IMR-90 (cell line): ENCODE results near the gene IL20. TPM values are rescaled to one million over a fixed set of nuclear protein-coding genes. Genes with fewer than 3 reads are reported as not detected.

Experiments
- ATAC-seq: fragments of 200-7000 bp; cut with Tn5 transposase; 2 replicates; pipeline ENCODE4 v1.9.1; 2020; ENCODE audit warnings: low read depth, mild to moderate bottlenecking, moderate library complexity
- BruUV-seq: library from RNA; stranded (reverse); fragments of 400-500 nt; replicated peaks from 2 replicates; lab custom pipeline; 2021; lab: Mats Ljungman, UMichigan
- CTCF ChIA-PET: fragments of 300-600 bp; formaldehyde crosslinking; extraction: SDS; loops from one replicate; lab custom pipeline; 2021; ENCODE audit warnings: antibody characterized with exemption; lab: Yijun Ruan, JAX
- POLR2A ChIA-PET: fragments of 300-600 bp; sonication (Branson Sonifier 250); formaldehyde crosslinking; loops from one replicate; lab custom pipeline; 2022; ENCODE audit warnings: antibody characterized with exemption; ENCODE audit not compliant: unreplicated experiment; lab: Charles Lee
- DNase-seq: peaks from one replicate; pipeline ENCODE4 v3.0.0; 2013
- H2AFZ ChIP-seq: replicated peaks from 2 replicates; pipeline ENCODE3; 2013; ENCODE audit warnings: low read length, mild to moderate bottlenecking; ENCODE audit not compliant: poor library complexity
- H2AK5ac ChIP-seq: 2 replicates; pipeline ENCODE4 v1.6.1; 2013; ENCODE audit warnings: low read depth, low read length, inconsistent platforms
- H2AK9ac ChIP-seq: replicated peaks from 2 replicates; pipeline ENCODE3; 2013; ENCODE audit warnings: mild to moderate bottlenecking, low read depth, low read length, moderate library complexity; ENCODE audit not compliant: poor library complexity
- H2BK120ac ChIP-seq: 2 replicates; pipeline ENCODE4 v1.6.1; 2013; ENCODE audit warnings: low read depth, low read length, inconsistent platforms
- H2BK15ac ChIP-seq: 3 replicates; pipeline ENCODE4 v1.6.1; 2013; ENCODE audit warnings: low read depth, low read length, inconsistent platforms
- H2BK20ac ChIP-seq: 2 replicates; pipeline ENCODE4 v1.6.1; 2013; ENCODE audit warnings: low read depth, mild to moderate bottlenecking, inconsistent platforms, low read length, moderate library complexity
- H2BK5ac ChIP-seq: 2 replicates; pipeline ENCODE4 v1.6.1; 2013; ENCODE audit warnings: mild to moderate bottlenecking, low read depth, low read length, inconsistent platforms; ENCODE audit not compliant: poor library complexity, severe bottlenecking
- H3K14ac ChIP-seq: replicated peaks from 2 replicates; pipeline ENCODE4 v1.6.1; 2013; ENCODE audit warnings: low read depth, low read length, inconsistent platforms
- H3K18ac ChIP-seq: 2 replicates; pipeline ENCODE4 v1.6.1; 2013; ENCODE audit warnings: low read depth, low read length, control low read depth
- H3K23ac ChIP-seq: 2 replicates; pipeline ENCODE4 v1.6.1; 2013; ENCODE audit warnings: low read depth, low read length, inconsistent platforms
- H3K27ac ChIP-seq: 2 replicates; pipeline ENCODE4 v1.5.1; 2013; ENCODE audit warnings: mild to moderate bottlenecking, control low read depth, low read length; ENCODE audit not compliant: insufficient read depth
- H3K27me3 ChIP-seq: 2 replicates; pipeline ENCODE4 v1.6.1; 2013; ENCODE audit warnings: low read length; ENCODE audit not compliant: control insufficient read depth, insufficient read depth
- H3K36me3 ChIP-seq: 2 replicates; pipeline ENCODE4 v1.6.1; 2013; ENCODE audit warnings: low read length, mixed read lengths; ENCODE audit not compliant: control insufficient read depth, insufficient read depth
- H3K4ac ChIP-seq: 2 replicates; pipeline ENCODE4 v1.6.1; 2013; ENCODE audit warnings: low read depth, low read length, inconsistent platforms
- H3K4me1 ChIP-seq: 2 replicates; pipeline ENCODE4 v1.6.1; 2013; ENCODE audit warnings: low read length, mixed read lengths; ENCODE audit not compliant: control insufficient read depth, insufficient read depth
- H3K4me2 ChIP-seq: 2 replicates; pipeline ENCODE4 v1.6.1; 2013; ENCODE audit warnings: low read depth, mild to moderate bottlenecking, control low read depth, low read length, moderate library complexity
- H3K4me3 ChIP-seq: 2 replicates; pipeline ENCODE4 v1.5.1; 2013; ENCODE audit warnings: low read depth, mild to moderate bottlenecking, control low read depth, low read length, moderate library complexity; ENCODE audit not compliant: insufficient read depth
- H3K56ac ChIP-seq: 2 replicates; pipeline ENCODE4 v1.6.1; 2013; ENCODE audit warnings: low read length, inconsistent platforms; ENCODE audit not compliant: insufficient read depth; ENCODE audit errors: extremely low read depth
- H3K79me1 ChIP-seq, 2 experiments: 2 replicates each; pipeline ENCODE4 v1.6.1; 2013; ENCODE audit warnings: low read length in 2 of 2, inconsistent platforms in 1 of 2, low read depth in 1 of 2
- H3K9ac ChIP-seq: 2 replicates; pipeline ENCODE4 v1.6.1; 2013; ENCODE audit warnings: low read depth, low read length, control low read depth
- H3K9me1 ChIP-seq: 2 replicates; pipeline ENCODE4 v1.6.1; 2013; ENCODE audit warnings: low read length, inconsistent platforms; ENCODE audit not compliant: insufficient read depth
- H3K9me3 ChIP-seq: 2 replicates; pipeline ENCODE4 v1.6.1; 2013; ENCODE audit warnings: low read length; ENCODE audit not compliant: control insufficient read depth, insufficient read depth
- H4K20me1 ChIP-seq: 2 replicates; pipeline ENCODE4 v1.6.1; 2013; ENCODE audit warnings: low read length, inconsistent platforms; ENCODE audit not compliant: insufficient read depth
- H4K5ac ChIP-seq: 2 replicates; pipeline ENCODE4 v1.6.1; 2013; ENCODE audit warnings: mild to moderate bottlenecking, low read depth, low read length, control low read depth
- H4K8ac ChIP-seq, 2 experiments: 2 replicates each; pipeline ENCODE4 v1.6.1; 2013; ENCODE audit warnings: low read depth in 2 of 2, low read length in 2 of 2, control low read depth in 1 of 2, inconsistent platforms in 1 of 2
- H4K91ac ChIP-seq: 2 replicates; pipeline ENCODE4 v1.6.1; 2013; ENCODE audit warnings: low read depth, low read length, inconsistent platforms; ENCODE audit not compliant: insufficient read depth
- MXI1 ChIP-seq: IDR thresholded peaks from 2 replicates; pipeline ENCODE4 v1.6.1; 2012; ENCODE audit warnings: low read depth, mild to moderate bottlenecking, low read length, moderate library complexity, borderline replicate concordance
- RFX5 ChIP-seq: IDR thresholded peaks from 2 replicates; pipeline ENCODE4 v1.8.0; 2012; ENCODE audit warnings: low read depth, mild to moderate bottlenecking, low read length, moderate library complexity
- WGBS, 2 experiments: methylation state at CpG; one replicate each; pipeline versions ENCODE4 v1.1.5 to v1.1.7; 2013; ENCODE audit warnings: missing lambda C conversion rate in 2 of 2; ENCODE audit not compliant: insufficient read length in 1 of 2; ENCODE audit errors: extremely low coverage in 2 of 2; 5-methylcytosine and 5-hydroxymethylcytosine counted together
- dilution Hi-C: fragments of 300-500 bp; cut with HindIII; formaldehyde crosslinking; loops from one replicate; pipeline ENCODE4 v1.14.3; 2018; ENCODE audit warnings: low sequenced_read_pairs; ENCODE audit not compliant: unreplicated experiment
- in situ Hi-C: fragments of 300-500 bp; cut with MboI; formaldehyde crosslinking; loops from 3 replicates; pipeline ENCODE4 v1.14.3; 2019; ENCODE audit warnings: low sequenced_read_pairs, inconsistent platforms, mixed read lengths
- intact Hi-C: fragments of 100-400 bp; cut with micrococcal nuclease; formaldehyde crosslinking; loops from 2 replicates; pipeline ENCODE4 v1.10.0; 2022
- polyA plus RNA-seq, 3 experiments: library from polyadenylated mRNA; depleted of rRNA; stranded (reverse); fragments of >200 nt; gene quantifications; 2 replicates each; pipeline ENCODE4 v1.2.3, GENCODE V29; 2012; ENCODE audit warnings: low replicate concordance in 1 of 3
- total RNA-seq: library from RNA; depleted of rRNA; stranded (reverse); fragments of >200 nt; gene quantifications from 2 replicates; pipeline ENCODE4 v1.2.3, GENCODE V29; 2012; rRNA removed
- TF ChIP-seq, protein P1 (sequence below): conservative IDR thresholded peaks from 2 replicates; pipeline ENCODE4 v1.5.1; 2012; ENCODE audit warnings: mild to moderate bottlenecking, low read depth, low read length, improper control_type of control experiment

The IL20 gene
- total and polyA plus RNA-seq, 2 of the 4 experiments (the other 2 are of a cell fraction): not detected

GRCh38 chr1:206918076-206918475, 52.7 kb downstream of the IL20 start:
- no peaks in the 10 kb centered on the region for H3K9me1 ChIP-seq
- H3K18ac ChIP-seq: no peak overlapping the region
- no peaks in the 10 kb centered on the region for H3K36me3 ChIP-seq
- H3K79me1 ChIP-seq: no peaks in the 10 kb centered on the region
- H3K4me1 ChIP-seq: no peaks in the 10 kb centered on the region
- H2BK15ac ChIP-seq: no peak overlapping the region
- ChIA-PET POLR2A (no interaction called here), CTCF (interaction anchor here (1.0 kb wide), 1 partner anchor 15 kb away, joined by 3 read pairs; no protein-coding TSS in a partner anchor)
- in situ Hi-C loops (loop anchor here (10.0 kb wide), 2 partner anchors 303 to 433 kb away; partner anchors contain the start of gene EIF2D), intact Hi-C loops (loop anchor here (10.0 kb wide), 2 partner anchors 157 to 487 kb away; no protein-coding TSS in a partner anchor), dilution Hi-C loops (no loop called here)
- H3K9me3 ChIP-seq: no peaks in the 10 kb centered on the region
- H3K14ac ChIP-seq: no peak overlapping the region
- no peak overlapping the region for H3K23ac ChIP-seq
- no peak overlapping the region for H4K91ac ChIP-seq
- WGBS, 2 experiments: 67% methylated on average over 1 of the region's 3 CpGs; no CpG with 5 or more reads in 1 of the 2 experiments
- H2AK9ac ChIP-seq: no peak overlapping the region
- H2BK20ac ChIP-seq: no peak overlapping the region
- no peak overlapping the region for H4K5ac ChIP-seq
- no peak overlapping the region for H2BK5ac ChIP-seq
- no peak overlapping the region for H3K27ac ChIP-seq
- no peaks in the 10 kb centered on the region for H4K20me1 ChIP-seq
- no peak overlapping the region for H2AFZ ChIP-seq
- no peak overlapping the region for H3K4me3 ChIP-seq
- peaks cover 41% of the 10 kb centered on the region for H3K27me3 ChIP-seq
- DNase-seq (no peak), ATAC-seq (no peak)
- BruUV-seq: no TSS peak
- TF ChIP-seq, protein P1, sequence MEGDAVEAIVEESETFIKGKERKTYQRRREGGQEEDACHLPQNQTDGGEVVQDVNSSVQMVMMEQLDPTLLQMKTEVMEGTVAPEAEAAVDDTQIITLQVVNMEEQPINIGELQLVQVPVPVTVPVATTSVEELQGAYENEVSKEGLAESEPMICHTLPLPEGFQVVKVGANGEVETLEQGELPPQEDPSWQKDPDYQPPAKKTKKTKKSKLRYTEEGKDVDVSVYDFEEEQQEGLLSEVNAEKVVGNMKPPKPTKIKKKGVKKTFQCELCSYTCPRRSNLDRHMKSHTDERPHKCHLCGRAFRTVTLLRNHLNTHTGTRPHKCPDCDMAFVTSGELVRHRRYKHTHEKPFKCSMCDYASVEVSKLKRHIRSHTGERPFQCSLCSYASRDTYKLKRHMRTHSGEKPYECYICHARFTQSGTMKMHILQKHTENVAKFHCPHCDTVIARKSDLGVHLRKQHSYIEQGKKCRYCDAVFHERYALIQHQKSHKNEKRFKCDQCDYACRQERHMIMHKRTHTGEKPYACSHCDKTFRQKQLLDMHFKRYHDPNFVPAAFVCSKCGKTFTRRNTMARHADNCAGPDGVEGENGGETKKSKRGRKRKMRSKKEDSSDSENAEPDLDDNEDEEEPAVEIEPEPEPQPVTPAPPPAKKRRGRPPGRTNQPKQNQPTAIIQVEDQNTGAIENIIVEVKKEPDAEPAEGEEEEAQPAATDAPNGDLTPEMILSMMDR: no peak
- TF ChIP-seq RFX5 (no peak), MXI1 (no peak)
- H3K4me2 ChIP-seq: no peak overlapping the region
- H2AK5ac ChIP-seq: no peak overlapping the region
- H3K9ac ChIP-seq: no peak overlapping the region
- no peak overlapping the region for H4K8ac ChIP-seq
- no peak overlapping the region for H3K56ac ChIP-seq
- H3K4ac ChIP-seq: no peak overlapping the region
- H2BK120ac ChIP-seq: no peak overlapping the region

Other genes starting within 250 kb of the IL20 start
- 21.1 and 22.0 TPM in 2 replicates for gene DYRK3, start 230.1 kb upstream of the IL20 start, total RNA-seq
- gene DYRK3, start 230.1 kb upstream of the IL20 start, polyA plus RNA-seq (2012; rRNA removed): 4.6 and 5.5 TPM in 2 replicates
- 50.8 and 56.5 TPM in 2 replicates for gene MAPKAPK2, start 180.7 kb upstream of the IL20 start, total RNA-seq
- gene MAPKAPK2, start 180.7 kb upstream of the IL20 start, polyA plus RNA-seq (2012; rRNA removed): 60.7 and 66.4 TPM in 2 replicates
- gene IL19, start 94.8 kb upstream of the IL20 start, total RNA-seq: not detected in 2 replicates
- gene IL19, start 94.8 kb upstream of the IL20 start, polyA plus RNA-seq (2012; rRNA removed): not detected in 2 replicates
- gene IL10, start 93.1 kb upstream of the IL20 start, total RNA-seq: not detected in 2 replicates
- not detected in 2 replicates for gene IL10, start 93.1 kb upstream of the IL20 start, polyA plus RNA-seq (2012; rRNA removed)
- under 0.01 and 0.18 TPM in 2 replicates for gene IL24, start 31.8 kb downstream of the IL20 start, total RNA-seq
- 0.12 and 0.22 TPM in 2 replicates for gene IL24, start 31.8 kb downstream of the IL20 start, polyA plus RNA-seq (2012; rRNA removed)
- gene FCMR, start 56.3 kb downstream of the IL20 start, total RNA-seq: not detected in 2 replicates
- 0.09 and 0.29 TPM in 2 replicates for gene FCMR, start 56.3 kb downstream of the IL20 start, polyA plus RNA-seq (2012; rRNA removed)
- gene PIGR, start 80.8 kb downstream of the IL20 start, total RNA-seq: not detected in 2 replicates
- not detected in 2 replicates for gene PIGR, start 80.8 kb downstream of the IL20 start, polyA plus RNA-seq (2012; rRNA removed)
- not detected in 2 replicates for gene FCAMR, start 104.8 kb downstream of the IL20 start, total RNA-seq
- gene FCAMR, start 104.8 kb downstream of the IL20 start, polyA plus RNA-seq (2012; rRNA removed): not detected in 2 replicates
- under 0.01 TPM in 1 of 2 replicates, not detected in the other for gene C1orf116, start 167.1 kb downstream of the IL20 start, total RNA-seq
- gene C1orf116, start 167.1 kb downstream of the IL20 start, polyA plus RNA-seq (2012; rRNA removed): 0.03 TPM in 1 of 2 replicates, not detected in the other
- 5.4 and 10.3 TPM in 2 replicates for gene YOD1, start 185.6 kb downstream of the IL20 start, total RNA-seq
- 1.6 and 1.8 TPM in 2 replicates for gene YOD1, start 185.6 kb downstream of the IL20 start, polyA plus RNA-seq (2012; rRNA removed)
- gene PFKFB2, start 187.7 kb downstream of the IL20 start, total RNA-seq: 1.3 and 1.7 TPM in 2 replicates
- gene PFKFB2, start 187.7 kb downstream of the IL20 start, polyA plus RNA-seq (2012; rRNA removed): 0.53 and 0.62 TPM in 2 replicates
- gene C4BPB, start 223.2 kb downstream of the IL20 start, total RNA-seq: not detected in 2 replicates
- gene C4BPB, start 223.2 kb downstream of the IL20 start, polyA plus RNA-seq (2012; rRNA removed): not detected in 2 replicates
- gene C4BPA, start 238.6 kb downstream of the IL20 start, total RNA-seq: not detected in 2 replicates
- gene C4BPA, start 238.6 kb downstream of the IL20 start, polyA plus RNA-seq (2012; rRNA removed): not detected in 2 replicates